Stimulated activated naive CD4-positive, alpha-beta T cell (primary cell): ENCODE measurements around the gene PGLYRP4.
"Not testable (repeated sequence)": the region's sequence is repeated elsewhere in the genome, so short reads cannot be mapped to it uniquely, and the experiment has no call there.

Source experiments
- DNase-seq, 6 experiments: peaks; one replicate each; lab custom pipeline; 2025; lab: John Stamatoyannopoulos, UW

The PGLYRP4 gene

DNA sequence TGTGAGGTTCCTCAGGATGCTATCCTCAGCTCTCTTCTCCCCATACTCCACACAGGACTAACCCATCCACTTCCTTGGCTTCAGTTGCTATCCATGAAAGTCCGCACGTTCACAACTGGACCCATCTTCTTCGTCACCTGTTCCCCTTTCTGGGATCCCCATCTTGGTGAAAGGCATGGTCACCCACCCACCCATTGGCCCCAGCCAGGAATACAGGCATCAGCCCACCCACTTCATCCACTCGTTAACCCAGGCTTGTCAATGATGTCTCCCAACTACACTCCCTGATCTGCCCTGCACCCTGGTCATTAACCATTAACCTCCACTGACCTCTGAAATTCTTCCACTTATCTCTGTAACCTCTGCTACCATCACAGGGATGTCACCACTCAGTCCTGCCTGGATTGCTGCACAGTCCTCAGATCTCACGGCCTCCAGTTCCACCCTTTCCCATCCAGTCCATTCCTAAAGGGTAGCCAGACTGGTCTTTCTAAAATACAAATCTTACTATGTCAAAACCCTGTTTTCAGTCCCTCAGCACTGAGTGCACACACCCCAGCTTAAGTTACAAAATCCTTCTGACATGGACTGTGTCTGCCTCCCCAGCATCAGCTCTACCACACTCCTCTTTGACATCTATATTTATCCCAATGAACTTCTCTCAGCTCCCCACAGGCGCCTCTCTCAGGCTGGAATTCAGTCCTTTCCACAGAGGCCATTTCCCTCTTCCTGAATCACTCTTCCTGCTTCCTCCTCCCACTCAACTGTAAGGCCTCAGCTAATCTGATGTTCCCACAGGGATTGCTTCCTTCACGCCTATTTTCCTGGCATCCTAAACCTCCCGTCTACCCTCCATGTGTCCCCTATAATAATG lies 10.4 kb downstream of the PGLYRP4 start:
- DNase-seq: no peak

DNA sequence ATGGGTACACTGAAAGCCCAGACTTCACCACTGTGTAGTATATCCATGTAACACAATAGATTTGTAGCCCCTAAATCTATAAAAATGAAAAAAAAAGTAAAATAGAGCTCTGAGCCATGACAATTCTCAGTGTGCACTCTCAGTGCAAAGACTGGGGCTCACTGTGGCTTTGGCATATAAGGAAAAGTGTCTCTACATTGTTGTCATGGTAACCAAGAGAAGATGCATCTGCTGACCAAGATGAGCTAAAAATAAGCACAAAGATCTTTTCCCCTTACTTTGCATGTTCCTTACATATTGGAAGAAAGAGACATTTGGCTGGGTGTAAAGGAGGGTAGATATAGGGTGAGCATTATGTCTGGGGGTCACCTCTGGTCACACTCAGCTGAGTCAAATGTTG lies 12.0 kb downstream of the PGLYRP4 start:
- DNase-seq: no peak

DNA sequence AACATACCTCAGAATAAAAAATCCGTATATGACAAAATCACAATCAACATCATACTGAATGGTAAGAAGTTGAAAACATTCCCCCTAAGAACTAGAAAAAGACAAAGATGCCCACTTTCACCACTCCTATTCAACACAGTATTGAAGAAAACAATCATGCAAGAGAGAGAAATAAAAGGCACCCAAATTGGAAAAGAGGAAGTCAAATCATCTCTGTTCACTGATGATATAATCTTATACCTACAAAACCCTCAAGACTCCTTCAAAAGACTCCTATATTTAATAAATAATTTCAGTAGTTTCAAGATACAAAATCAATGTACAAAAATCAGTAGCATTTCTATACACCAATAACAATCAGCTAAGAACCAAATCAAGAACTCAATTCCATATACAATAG lies 14.7 kb downstream of the PGLYRP4 start:
- no peak for DNase-seq

DNA sequence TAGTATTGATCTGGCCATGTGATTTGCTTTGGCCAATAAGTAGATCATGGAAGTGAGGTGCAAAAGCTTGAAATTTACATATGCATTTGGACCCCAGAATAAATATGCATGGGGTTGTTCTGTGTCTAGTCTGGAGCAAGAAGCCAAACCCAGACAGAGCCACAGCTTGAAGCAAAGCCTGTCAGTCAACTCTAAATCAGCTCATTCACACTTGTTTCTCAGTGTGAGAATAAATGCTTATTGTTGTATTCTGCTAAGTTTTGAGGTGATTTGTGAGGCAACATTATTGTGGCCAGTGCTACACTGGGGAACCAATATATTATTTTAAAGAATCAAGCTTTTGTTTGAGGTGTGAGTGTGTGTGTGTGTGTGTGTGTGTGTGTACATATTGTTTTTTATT lies 23.7 kb downstream of the PGLYRP4 start:
- no peak for DNase-seq

DNA sequence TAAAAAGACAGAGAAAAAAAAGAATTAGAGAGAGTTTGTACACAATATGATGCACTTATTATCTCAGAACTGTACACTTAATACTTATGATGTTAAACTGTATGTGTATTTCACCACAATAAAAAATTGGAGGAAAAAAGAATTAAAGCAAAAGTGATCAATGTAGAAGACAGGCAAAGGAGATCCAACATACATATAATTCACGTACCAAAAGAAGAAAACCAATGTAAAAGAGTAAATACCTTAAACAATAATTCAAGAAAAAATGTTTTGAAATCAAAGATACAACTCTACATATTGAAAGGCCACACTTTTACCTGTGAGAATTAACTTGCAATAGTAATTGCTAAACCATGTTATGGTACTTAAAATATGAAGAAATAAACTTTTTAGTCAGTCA lies 26.1 kb downstream of the PGLYRP4 start:
- DNase-seq: no peak

DNA sequence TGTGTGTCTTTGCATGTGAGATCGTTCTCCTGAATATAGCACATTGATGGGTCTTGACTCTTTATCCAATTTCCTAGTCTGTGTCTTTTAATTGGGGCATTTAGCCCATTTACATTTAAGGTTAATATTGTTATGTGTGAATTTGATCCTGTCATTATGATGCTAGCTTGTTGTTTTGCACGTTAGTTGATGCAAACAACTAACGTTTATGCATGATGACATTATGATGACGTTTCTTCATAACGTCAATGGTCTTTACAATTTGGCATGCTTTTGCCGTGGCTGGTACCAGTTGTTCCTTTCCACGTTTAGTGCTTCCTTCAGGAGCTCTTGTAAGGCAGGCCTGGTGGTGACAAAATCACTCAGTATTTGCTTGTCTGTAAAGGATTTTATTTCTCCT lies 30.5 kb downstream of the PGLYRP4 start:
- DNase-seq: not testable (repeated sequence)

DNA sequence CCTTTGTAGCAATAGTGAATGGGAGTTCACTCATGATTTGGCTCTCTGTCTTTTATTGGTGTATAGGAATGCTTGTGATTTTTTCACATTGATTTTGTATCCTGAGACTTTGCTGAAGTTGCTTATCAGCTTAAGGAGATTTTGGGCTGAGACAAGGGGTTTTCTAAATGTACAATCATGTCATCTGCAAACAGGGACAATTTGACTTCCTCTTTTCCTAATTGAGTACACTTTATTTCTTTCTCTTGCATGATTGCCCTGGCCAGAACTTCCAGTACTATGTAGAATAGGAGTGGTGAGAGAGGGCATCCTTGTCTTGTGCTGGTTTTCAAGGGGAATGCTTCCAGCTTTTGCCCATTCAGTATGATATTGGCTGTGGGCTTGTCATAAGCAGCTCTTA lies 32.6 kb downstream of the PGLYRP4 start:
- DNase-seq: not testable (repeated sequence)

DNA sequence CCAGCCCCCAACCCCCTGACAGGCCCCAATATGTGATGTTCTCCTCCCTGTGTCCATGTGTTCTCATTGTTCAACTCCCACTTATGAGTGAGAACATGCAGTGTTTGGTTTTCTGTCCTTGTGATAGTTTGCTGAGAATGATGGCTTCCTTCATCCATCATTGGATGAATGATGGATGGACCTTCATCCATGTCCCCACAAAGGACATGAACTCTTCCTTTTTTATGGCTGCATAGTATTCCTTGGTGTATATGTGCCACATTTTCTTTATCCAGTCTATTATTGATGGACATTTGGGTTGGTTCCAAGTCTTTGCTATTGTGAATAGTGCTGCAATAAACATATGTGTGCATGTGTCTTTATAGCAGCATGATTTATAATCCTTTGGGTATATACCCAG lies 34.3 kb downstream of the PGLYRP4 start:
- not testable (repeated sequence) for DNase-seq

DNA sequence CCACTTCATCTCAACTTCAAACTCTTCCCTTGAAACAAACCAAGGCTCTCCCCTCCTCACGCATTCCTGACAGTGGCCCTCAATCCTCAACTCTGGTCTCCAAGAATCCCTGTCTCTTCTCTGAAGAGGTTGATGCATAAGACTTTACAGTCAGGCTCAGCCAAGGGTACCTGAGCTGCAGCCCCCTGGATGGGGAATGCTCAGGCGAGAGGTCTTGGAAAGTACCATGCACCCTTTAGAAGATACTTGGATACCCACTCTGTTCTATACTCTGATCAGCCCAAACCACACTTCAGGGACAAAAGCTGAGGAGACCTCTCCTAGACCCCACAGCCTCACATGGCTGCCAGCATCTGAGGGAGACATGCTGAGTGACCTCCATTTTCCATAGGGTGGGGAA lies 35.4 kb downstream of the PGLYRP4 start:
- DNase-seq: no peak

DNA sequence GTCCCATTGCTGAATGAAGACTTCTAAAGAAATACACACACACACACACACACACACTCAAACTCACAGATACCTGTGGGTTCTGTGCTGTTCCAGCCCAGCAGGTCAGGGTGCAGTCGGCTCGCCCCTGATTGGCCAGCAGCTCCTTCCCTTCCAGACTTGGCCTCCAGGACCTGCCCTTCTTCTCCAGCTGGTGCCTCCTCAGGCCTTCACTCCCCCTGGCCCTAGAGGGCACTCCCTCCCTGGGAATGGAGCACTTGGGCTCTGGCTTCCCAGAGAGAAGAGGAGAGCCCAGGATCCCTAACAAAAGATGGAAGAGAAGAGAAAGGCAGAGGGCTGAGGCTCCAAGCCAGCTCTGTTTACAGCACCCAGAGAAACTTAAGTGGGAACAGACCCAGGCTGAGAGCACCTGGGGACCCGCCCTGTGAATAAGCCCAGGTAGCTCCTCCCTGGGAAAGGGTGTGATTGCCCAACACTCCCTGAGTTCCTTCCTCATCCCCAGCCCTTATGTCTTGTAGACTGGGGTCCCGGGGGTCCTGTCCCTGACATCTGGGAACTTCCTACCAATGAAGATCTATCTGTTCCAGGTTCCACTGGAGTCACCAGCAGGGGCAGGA lies 36.0 kb downstream of the PGLYRP4 start, which contains the start of gene PGLYRP3:
PGLYRP3 (minus strand) TSS at position 383 of the 617 bp plus-strand sequence. CDS start 2,287 bp downstream, outside the sequence.
- no peak for DNase-seq

DNA sequence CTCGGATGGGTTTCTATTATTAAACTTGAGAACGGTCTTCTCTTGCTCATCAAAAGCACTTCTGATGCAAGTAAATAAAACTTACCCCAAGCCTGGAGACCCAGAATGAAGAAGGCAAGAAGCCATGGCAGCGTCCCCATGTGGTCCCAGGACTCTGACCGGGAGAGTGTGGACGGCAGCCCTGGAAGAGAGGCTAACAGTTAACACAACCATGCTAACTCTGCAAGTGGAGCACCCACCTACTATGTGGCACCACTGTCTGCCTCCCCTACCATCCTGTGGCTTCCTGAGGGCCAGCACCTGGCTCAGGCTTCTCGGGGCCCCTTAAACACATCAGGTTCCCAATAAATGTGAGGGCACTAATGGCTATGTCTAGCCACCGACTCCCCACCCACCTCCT lies 38.1 kb downstream of the PGLYRP4 start:
- DNase-seq: no peak

DNA sequence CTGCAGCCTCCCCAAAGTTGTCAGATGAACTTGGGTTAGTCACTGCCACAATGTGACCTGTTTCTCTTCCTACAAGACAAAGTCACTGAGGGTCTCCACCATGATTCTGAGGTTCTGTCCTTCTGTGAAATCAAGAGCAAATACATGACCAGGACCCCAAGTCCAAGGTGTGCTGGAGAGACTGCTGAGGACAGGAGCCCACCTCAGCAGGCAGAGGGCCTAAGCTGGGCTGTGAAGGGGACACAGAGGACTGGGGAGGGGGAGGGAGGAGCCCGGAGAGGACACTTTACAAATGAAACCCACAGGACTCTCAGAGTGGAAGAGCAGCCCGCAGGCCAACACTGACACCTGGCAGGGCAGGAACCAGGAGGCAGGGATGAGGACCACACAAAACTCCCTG lies 39.2 kb downstream of the PGLYRP4 start:
- DNase-seq: no peak

DNA sequence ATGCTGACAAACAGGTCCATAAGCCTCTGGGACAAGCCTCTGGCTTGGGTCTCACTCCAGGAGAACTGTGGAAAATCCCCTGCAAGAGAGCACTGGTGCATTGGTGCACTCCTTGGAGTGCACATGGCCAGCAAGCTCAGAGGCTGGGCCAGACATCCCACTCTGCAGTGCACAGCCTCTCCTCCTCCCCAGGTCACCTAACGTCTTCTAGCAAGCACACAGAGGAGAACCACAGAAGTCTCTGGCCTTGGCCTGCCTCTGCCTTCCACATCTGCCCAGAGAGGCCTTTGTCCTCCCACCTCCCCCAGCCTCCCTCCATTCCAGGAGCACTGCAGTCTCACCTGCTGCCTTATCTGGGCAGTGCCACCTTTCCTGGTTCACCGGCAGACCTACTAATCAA lies 40.1 kb downstream of the PGLYRP4 start:
- DNase-seq: no peak

DNA sequence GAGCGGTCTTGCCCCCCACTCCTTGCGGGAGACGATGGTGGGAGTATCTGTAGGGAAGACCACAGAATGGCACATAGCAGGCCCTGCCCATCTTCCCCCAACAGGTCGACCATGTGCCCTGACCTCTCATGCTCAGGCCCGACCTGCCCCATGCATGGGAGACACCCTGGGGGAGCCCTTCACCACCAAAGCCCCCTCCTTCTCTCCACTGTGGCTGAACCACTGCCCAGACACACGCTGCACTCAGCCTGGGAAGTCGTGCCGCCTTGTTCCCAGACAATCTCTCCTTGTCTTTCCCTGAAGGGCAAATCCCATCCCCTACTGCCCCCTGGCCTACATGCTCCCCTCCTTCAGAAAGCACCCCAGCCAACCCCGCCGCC lies 41.4 kb downstream of the PGLYRP4 start:
- DNase-seq: no peak

DNA sequence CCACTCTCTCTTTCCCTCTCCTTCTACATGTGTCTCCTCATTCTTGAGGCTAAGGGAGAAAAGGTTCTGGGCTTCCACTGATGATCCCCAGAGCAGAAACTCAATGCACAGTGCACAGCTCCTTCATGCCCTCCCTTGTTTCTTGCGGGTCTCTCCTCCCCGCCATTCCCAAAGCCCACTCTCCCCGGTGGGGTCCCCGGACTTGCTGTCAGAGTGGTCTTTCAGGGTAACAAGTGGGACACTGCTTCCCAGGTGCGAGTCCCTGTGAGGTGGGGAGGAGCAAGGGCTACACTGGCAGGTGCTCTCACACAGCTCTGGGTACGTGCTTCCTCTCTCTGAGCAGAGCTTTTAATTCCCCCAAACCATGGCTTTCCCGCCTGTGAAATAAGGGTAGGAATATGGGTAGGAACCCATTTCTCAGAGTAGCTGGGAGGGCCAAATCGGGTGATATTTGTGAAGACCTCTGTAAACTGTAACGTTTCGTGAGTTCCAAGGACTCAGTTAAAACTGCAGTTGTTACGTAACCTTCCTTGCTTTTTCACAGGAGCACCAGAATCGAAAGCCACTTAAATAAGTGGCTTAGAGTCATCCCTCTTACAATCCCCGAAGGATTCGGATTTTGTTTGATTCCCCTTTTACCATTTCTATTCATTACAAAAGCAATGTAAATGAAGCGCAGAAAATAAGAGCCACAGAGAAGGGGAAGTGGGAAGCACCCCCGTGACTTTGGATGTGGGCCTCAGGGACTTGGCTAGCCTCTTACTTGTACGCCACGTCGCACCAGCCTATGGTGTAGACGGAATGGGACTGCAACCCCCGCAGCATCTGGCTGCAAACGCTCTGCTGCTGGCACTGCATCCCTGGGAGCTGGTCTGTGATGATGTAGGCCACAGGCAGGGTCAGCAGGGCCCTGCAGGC lies 42.1 kb downstream of the PGLYRP4 start:
- no peak for DNase-seq

DNA sequence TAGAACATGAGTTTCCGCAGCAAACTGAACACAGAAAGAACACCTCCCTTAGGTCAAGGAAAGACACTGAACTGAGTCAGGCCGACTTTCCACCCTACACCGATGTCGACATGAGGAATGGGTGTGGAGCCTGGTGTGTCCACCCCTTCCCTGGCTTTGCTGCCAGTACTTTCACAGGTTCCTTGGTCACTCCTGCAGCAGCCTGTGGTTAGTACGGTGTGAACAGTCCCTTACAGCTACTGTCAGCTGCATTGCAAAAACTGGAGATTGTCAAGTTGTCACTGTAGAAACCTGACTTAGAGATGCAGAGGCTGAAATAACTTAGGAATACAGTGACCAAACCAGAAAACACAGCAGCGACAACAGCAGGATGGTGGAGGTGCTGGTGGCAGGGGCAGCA lies 43.0 kb downstream of the PGLYRP4 start:
- no peak for DNase-seq

DNA sequence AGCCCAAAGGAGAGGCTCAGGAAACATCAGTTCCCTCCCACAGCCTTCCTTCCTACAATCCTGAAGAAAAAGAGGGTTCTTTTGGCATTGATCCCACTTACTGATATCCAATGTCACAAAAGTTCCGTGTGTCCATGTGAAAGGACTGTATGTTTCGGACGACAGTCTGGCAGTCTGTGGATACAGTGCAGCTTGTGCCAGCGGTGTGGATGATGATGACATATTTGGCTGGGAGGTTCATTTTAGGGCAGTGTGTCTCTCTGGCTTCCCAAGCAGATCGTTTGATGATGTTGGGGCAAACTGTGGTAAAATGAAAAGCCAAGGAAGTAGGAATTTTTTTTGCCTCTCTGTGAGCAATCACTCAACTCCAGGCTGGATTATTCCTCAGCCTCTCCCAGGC lies 46.3 kb downstream of the PGLYRP4 start:
- no peak for DNase-seq

DNA sequence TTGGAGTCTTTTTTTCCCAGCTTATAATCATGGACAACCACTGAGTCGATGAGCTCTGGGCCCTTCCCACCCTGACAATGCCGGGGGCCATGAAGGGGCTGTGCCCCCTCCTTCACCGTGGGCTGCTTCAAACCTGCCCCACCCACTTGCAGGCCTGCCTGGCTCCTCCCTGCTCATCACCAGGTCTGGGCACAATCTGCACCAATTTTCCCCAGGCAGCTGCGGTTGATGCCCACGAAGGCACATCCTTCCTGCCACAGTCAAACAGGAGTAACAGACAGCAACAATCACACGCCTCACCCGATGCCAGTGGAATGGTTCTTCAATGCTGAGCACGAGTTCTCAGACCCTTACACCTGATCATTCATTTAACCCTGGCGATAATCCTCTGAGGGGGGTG lies 54.8 kb downstream of the PGLYRP4 start:
- no peak for DNase-seq

DNA sequence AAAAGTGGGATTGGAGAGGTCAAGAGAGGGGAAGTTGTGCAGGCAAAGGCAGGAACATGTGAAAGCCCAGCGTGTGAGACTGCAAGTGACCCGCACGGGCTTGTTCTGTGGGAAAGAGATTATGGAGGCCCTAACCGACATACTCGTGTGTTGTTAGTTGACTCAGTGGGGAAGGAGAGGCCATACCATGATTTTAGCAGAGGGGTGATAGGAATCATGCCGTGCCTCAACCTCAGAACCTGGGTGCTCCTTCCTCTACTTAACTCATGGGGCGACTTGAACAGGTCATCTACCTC lies 55.2 kb downstream of the PGLYRP4 start:
- no peak for DNase-seq

DNA sequence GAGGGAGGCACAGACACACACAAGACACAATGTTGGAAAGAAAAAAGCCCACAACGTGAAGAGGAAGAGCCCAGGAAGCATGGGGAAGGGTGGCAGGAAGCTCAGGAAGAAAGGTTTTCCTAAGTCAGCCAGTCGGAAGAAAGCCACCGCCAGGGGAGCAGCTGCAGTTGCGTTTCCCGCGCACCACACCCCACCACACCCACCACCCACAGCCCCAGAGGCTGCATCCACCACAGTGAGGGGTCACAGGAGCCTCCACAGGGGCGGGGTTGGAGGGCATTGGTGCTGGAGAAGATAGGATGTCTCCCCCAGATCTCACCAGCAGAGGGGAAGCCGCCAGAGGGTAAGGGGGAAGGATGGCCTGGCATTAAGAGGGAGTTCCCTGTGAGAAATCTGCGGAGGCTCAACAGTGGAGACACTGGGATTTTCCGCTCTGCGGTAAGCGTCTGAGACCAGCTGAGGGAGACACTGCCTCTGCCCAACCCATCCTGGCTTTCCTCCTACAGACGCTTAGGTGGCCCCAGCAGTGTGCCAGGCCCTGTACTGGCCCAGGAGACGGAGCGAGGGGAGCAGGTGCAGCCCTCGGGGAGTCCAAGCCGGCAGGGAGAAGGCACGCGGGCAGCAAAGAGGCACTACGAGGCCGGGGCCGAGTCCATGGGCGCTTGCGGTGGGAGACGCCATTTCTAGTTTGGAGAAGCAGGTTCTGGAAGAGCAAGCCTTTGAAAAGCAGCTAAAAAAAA lies 55.7 kb downstream of the PGLYRP4 start:
- DNase-seq: no peak

DNA sequence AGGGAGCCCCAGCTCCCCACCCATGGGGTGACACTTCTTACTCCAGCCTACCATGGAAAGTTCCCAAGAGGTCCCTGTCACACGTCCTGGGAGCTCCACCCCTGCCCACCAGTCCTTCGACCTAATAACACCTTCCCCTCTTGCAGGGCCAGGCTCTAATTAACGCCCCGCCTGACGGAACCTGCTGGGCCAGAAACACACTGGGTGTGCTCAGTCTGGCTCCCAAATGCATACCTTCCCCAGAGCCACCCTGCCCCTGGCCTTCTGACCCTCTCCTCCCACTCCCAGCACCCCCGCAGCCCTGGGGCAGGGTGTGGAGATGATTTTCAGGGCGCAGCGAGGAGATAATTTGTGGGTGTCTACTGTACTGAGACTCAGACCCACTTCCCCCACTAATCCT lies 56.5 kb downstream of the PGLYRP4 start:
- DNase-seq: no peak

DNA sequence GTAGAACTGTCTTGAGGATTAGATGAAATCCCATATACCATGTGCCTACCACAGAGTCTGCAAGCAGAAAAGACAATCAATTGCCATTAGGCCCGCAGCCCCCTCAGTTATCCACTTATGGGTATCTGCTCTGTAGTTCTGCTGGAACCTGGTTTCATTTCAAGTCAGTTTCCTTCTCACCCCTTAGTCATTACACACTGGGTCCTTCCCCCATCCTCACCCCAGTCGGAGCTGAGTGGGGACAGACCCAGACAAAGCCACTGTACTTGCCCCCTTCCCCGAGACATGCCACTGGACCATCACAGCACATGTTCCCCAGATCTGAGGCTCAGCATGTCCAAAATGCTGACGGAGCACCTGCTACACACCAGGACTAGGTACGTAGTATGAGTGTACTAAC lies 57.1 kb downstream of the PGLYRP4 start:
- DNase-seq: no peak
